Activated naive CD4-positive, alpha-beta T cell treated with Interleukin-2 at 50 U/mL for 16 hours (primary cell): ENCODE data around the gene CEP128.

ENCODE experiments used
- DNase-seq: peaks from one replicate; pipeline ENCODE4 v3.0.0-alpha.2; 2020

CEP128 gene

GRCh38 chr14:80658155-80658554 is 283.4 kb downstream of the CEP128 start:
- DNase-seq: no peak

GRCh38 chr14:80653956-80654355 is 287.6 kb downstream of the CEP128 start:
- DNase-seq: no peak

GRCh38 chr14:80645667-80646413 is 295.7 kb downstream of the CEP128 start:
- no peak for DNase-seq

- no peak for DNase-seq
Observed at GRCh38 chr14:80644826-80645225, 296.7 kb downstream of the CEP128 start.

GRCh38 chr14:80638620-80639515 is 302.7 kb downstream of the CEP128 start:
- no peak for DNase-seq

- DNase-seq: no peak
Observed at GRCh38 chr14:80637756-80638619, 303.6 kb downstream of the CEP128 start.

GRCh38 chr14:80636071-80636470 is 305.5 kb downstream of the CEP128 start:
- no peak for DNase-seq

GRCh38 chr14:80634106-80634758 is 307.3 kb downstream of the CEP128 start:
- no peak for DNase-seq

GRCh38 chr14:80629606-80630005 is 311.9 kb downstream of the CEP128 start:
- no peak for DNase-seq

- no peak for DNase-seq
Observed at GRCh38 chr14:80628547-80628946, 313.0 kb downstream of the CEP128 start.

GRCh38 chr14:80627745-80628144 is 313.8 kb downstream of the CEP128 start:
- DNase-seq: no peak

GRCh38 chr14:80624581-80624980 is 317.0 kb downstream of the CEP128 start:
- no peak for DNase-seq

- no peak for DNase-seq
Observed at GRCh38 chr14:80621701-80622100, 319.8 kb downstream of the CEP128 start.

- no peak for DNase-seq
Observed at GRCh38 chr14:80620434-80620833, 321.1 kb downstream of the CEP128 start.

- no peak for DNase-seq
Observed at GRCh38 chr14:80618751-80619329, 322.7 kb downstream of the CEP128 start.

- no peak for DNase-seq
Observed at GRCh38 chr14:80615831-80616230, 325.7 kb downstream of the CEP128 start.

GRCh38 chr14:80609055-80609454 is 332.5 kb downstream of the CEP128 start:
- DNase-seq: no peak

- DNase-seq: no peak
Observed at GRCh38 chr14:80608563-80608962, 333.0 kb downstream of the CEP128 start.

- no peak for DNase-seq
Observed at GRCh38 chr14:80607430-80608190, 333.9 kb downstream of the CEP128 start.

GRCh38 chr14:80606347-80606772 is 335.2 kb downstream of the CEP128 start:
- no peak for DNase-seq

- no peak for DNase-seq
Observed at GRCh38 chr14:80605536-80605935, 336.0 kb downstream of the CEP128 start.
